Spleen (tissue), 7 donors: Measurements from ENCODE around the gene RSAD1.

Source experiments
- CTCF ChIP-seq, 11 experiments: fragments of 200-600 bp in 7 of 11; fragments of 450-650 bp in 4 of 11; sonication (generic) in 4 of 11; IDR thresholded peaks in 8 of 11; conservative IDR thresholded peaks in 3 of 11; 1 replicate in 7 of 11; 2 replicates in 4 of 11; pipeline versions ENCODE4 v1.4.0 to v1.8.0; 2016 to 2021; ENCODE audit warnings: antibody characterized with exemption in 11 of 11, inconsistent platforms in 4 of 11, mild to moderate bottlenecking in 1 of 11
- POLR2A ChIP-seq, 3 donors: fragments of 450-650 bp; IDR thresholded peaks; one replicate each; pipeline ENCODE4 v1.5.1; 2017; ENCODE audit warnings: antibody characterized with exemption in 3 of 3, mild to moderate bottlenecking in 1 of 3
- donor health status: DM: no; HTN: no; CAD: no; lungs with moderate emphysema.
- donor health status: DM: no; HTN: no; CAD: no.
- donor health status: DM: no; HTN: no; CAD: no.

GRCh38 chr17:50460831-50461526, 17.7 kb upstream of the RSAD1 start:
- TF ChIP-seq CTCF (IDR thresholded peaks at IDR 0.05 in 8 of 11, conservative IDR thresholded peaks at IDR 0.05 in 3 of 11) (no peak), POLR2A (IDR thresholded peaks at IDR 0.05) (no peak)
